Right lobe of liver (tissue), 4 donors: ENCODE results near the gene PODXL.

Experiments used
- POLR2A ChIP-seq: fragments of 450-650 bp; IDR thresholded peaks from one replicate; pipeline ENCODE4 v1.6.1; 2017; ENCODE audit warnings: antibody characterized with exemption, mild to moderate bottlenecking
- TF ChIP-seq, protein P1 (sequence below), 4 donors: fragments of 200-600 bp in 3 of 4; fragments of 450-650 bp in 1 of 4; IDR thresholded peaks; one replicate each; pipeline versions ENCODE4 v1.5.1 to v1.8.0; 2016 to 2022; ENCODE audit warnings: antibody characterized with exemption in 4 of 4, mild to moderate bottlenecking in 2 of 4
- donor health status: DM: no; HTN: no; CAD: no.
- donor health status: DM: no; HTN: no; CAD: no.
- donor health status: DM: no; HTN: yes; CAD: no.

DNA sequence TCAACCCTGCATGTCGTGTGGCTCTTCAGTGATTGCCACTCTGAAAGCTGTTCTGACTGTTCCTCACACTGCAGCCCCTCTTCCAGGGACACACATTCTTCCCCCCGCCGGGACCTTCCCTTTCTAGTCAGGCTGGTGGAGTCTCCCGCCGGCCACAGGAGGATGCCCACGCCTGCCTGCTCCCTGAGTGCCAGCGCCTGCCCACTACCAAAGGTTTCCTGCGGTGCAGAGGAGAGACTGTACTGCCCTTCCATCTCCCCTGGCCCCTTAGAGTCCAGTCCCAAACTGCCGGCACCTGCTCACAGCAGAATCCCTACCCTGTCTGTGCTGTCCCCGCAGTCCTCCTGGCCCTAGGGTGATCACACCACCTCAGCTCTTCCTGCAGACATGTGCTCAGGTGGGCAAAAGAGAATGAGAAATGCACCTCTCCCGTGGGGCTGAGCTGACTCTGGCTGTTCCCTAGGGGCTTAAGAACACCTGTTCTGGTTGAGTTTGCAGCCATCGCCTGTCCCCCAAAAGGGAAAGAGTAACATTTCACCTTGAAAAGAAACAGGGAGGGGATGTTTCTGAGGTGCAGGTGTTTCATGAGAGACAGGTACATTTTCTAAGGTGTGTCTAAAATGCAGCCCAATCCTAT lies 1.4 kb downstream of the PODXL start:
- TF ChIP-seq, protein P1, sequence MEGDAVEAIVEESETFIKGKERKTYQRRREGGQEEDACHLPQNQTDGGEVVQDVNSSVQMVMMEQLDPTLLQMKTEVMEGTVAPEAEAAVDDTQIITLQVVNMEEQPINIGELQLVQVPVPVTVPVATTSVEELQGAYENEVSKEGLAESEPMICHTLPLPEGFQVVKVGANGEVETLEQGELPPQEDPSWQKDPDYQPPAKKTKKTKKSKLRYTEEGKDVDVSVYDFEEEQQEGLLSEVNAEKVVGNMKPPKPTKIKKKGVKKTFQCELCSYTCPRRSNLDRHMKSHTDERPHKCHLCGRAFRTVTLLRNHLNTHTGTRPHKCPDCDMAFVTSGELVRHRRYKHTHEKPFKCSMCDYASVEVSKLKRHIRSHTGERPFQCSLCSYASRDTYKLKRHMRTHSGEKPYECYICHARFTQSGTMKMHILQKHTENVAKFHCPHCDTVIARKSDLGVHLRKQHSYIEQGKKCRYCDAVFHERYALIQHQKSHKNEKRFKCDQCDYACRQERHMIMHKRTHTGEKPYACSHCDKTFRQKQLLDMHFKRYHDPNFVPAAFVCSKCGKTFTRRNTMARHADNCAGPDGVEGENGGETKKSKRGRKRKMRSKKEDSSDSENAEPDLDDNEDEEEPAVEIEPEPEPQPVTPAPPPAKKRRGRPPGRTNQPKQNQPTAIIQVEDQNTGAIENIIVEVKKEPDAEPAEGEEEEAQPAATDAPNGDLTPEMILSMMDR (IDR thresholded peaks at IDR 0.05): no peak
- no peak for TF ChIP-seq POLR2A
